H1 (cell line): Measurements from ENCODE around the gene TRIL. TPM values are rescaled to one million over a fixed set of nuclear protein-coding genes. Genes with fewer than 3 reads are reported as not detected.

Experiments
- CTCF ChIA-PET: fragments of 300-600 bp; sonication (Branson Sonifier 250); formaldehyde crosslinking; loops from one replicate; lab custom pipeline; 2021; ENCODE audit not compliant: partially characterized antibody; lab: Charles Lee
- POLR2A ChIA-PET: fragments of 300-600 bp; sonication (Branson Sonifier 250); formaldehyde crosslinking; loops from one replicate; lab custom pipeline; 2021; ENCODE audit warnings: inconsistent platforms; ENCODE audit not compliant: partially characterized antibody; lab: Charles Lee
- DNase-seq, 2 experiments: peaks; one replicate each; pipeline versions ENCODE4 v3.0.0 to v3.0.0-alpha.2; 2010 to 2022; ENCODE audit warnings: low spot score in 2 of 2, low read depth in 1 of 2, mixed read lengths in 1 of 2
- FAIRE-seq: peaks from 2 replicates; lab custom pipeline; 2011; peaks lifted over from hg19 to GRCh38; lab: Jason Lieb, UNC
- H2AFZ ChIP-seq: 2 replicates; pipeline ENCODE4 v1.8.1; 2012; ENCODE audit warnings: low read length, inconsistent platforms
- H2AK5ac ChIP-seq: 2 replicates; pipeline ENCODE4 v1.6.1; 2013; ENCODE audit warnings: low read depth, low read length
- H2BK120ac ChIP-seq: replicated peaks from 2 replicates; pipeline ENCODE3; 2013; ENCODE audit warnings: low read depth, low read length, inconsistent platforms
- H2BK12ac ChIP-seq: 2 replicates; pipeline ENCODE4 v1.6.1; 2013; ENCODE audit warnings: low read depth, low read length
- H2BK15ac ChIP-seq: 2 replicates; pipeline ENCODE4 v1.6.1; 2013; ENCODE audit warnings: low read length
- H2BK20ac ChIP-seq: 2 replicates; pipeline ENCODE4 v1.6.1; 2013; ENCODE audit warnings: low read length
- H2BK5ac ChIP-seq: 2 replicates; pipeline ENCODE4 v1.6.1; 2013; ENCODE audit warnings: low read depth, low read length
- H3K14ac ChIP-seq: 2 replicates; pipeline ENCODE4 v1.6.1; 2013; ENCODE audit warnings: inconsistent platforms; ENCODE audit not compliant: insufficient read length
- H3K18ac ChIP-seq: 2 replicates; pipeline ENCODE4 v1.6.1; 2013; ENCODE audit warnings: low read length; ENCODE audit errors: extremely low read depth
- H3K23ac ChIP-seq: 2 replicates; pipeline ENCODE4 v1.6.1; 2013; ENCODE audit warnings: inconsistent platforms; ENCODE audit not compliant: insufficient read length
- H3K23me2 ChIP-seq: 2 replicates; pipeline ENCODE4 v1.6.1; 2013; ENCODE audit warnings: low read depth, low read length
- H3K27ac ChIP-seq: 2 replicates; pipeline ENCODE4 v1.6.1; 2011; ENCODE audit warnings: low read depth, low read length, inconsistent platforms
- H3K27me3 ChIP-seq, 4 experiments: replicated peaks in 1 of 4; 1 replicate in 1 of 4; 2 replicates in 3 of 4; pipeline versions ENCODE4 v1.6.1 to v1.8.1; 2011 to 2013; ENCODE audit warnings: low read length in 3 of 4, mild to moderate bottlenecking in 3 of 4, inconsistent platforms in 2 of 4, mixed read lengths in 2 of 4, moderate library complexity in 1 of 4; ENCODE audit not compliant: control insufficient read depth in 3 of 4, insufficient read depth in 3 of 4; ENCODE audit errors: extremely low read depth in 1 of 4
- H3K36me3 ChIP-seq, 4 experiments: 2 replicates each; pipeline versions ENCODE4 v1.6.1 to v1.8.1; 2011 to 2013; ENCODE audit warnings: mild to moderate bottlenecking in 4 of 4, low read length in 3 of 4, moderate library complexity in 2 of 4, control low read depth in 1 of 4, inconsistent platforms in 1 of 4; ENCODE audit not compliant: insufficient read depth in 4 of 4, control insufficient read depth in 2 of 4
- H3K4ac ChIP-seq: replicated peaks from 2 replicates; pipeline ENCODE3; 2013; ENCODE audit warnings: low read length, low read depth, mixed read lengths, inconsistent platforms; ENCODE audit not compliant: insufficient read length
- H3K4me1 ChIP-seq, 4 experiments: replicated peaks in 1 of 4; 1 replicate in 1 of 4; 2 replicates in 3 of 4; pipeline versions ENCODE4 v1.6.1 to v1.8.1; 2011 to 2013; ENCODE audit warnings: low read length in 3 of 4, inconsistent platforms in 2 of 4, mixed read lengths in 1 of 4; ENCODE audit not compliant: insufficient read depth in 4 of 4, control insufficient read depth in 3 of 4
- H3K4me2 ChIP-seq, 2 experiments: 2 replicates each; pipeline versions ENCODE4 v1.6.1 to v1.8.1; 2011 to 2013; ENCODE audit warnings: low read depth in 2 of 2, low read length in 2 of 2, control low read depth in 1 of 2, inconsistent platforms in 1 of 2, mild to moderate bottlenecking in 1 of 2; ENCODE audit not compliant: insufficient read depth in 1 of 2
- H3K4me3 ChIP-seq, 4 experiments: fragments of 200-600, 300-600 bp in 1 of 4; sonication (generic), shearing (Covaris generic), sonication (Bioruptor Twin) in 1 of 4; 2 replicates each; pipeline versions ENCODE4 v1.5.1 to v1.8.1; 2011 to 2016; ENCODE audit warnings: low read length in 4 of 4, low read depth in 3 of 4, control low read depth in 2 of 4, inconsistent platforms in 2 of 4, mild to moderate bottlenecking in 2 of 4, mixed read lengths in 1 of 4, moderate library complexity in 1 of 4; ENCODE audit not compliant: insufficient read depth in 2 of 4; ENCODE audit errors: extremely low read depth in 1 of 4
- H3K56ac ChIP-seq: replicated peaks from 2 replicates; pipeline ENCODE3; 2013; ENCODE audit warnings: low read depth, mild to moderate bottlenecking, mixed read lengths, low read length, inconsistent platforms; ENCODE audit not compliant: insufficient read length
- H3K79me1 ChIP-seq: 2 replicates; pipeline ENCODE4 v1.6.1; 2013; ENCODE audit warnings: low read depth, low read length, control low read depth
- H3K79me2 ChIP-seq, 2 experiments: 2 replicates each; pipeline versions ENCODE4 v1.6.1 to v1.8.1; 2012 to 2013; ENCODE audit warnings: low read length in 2 of 2, mild to moderate bottlenecking in 2 of 2, inconsistent platforms in 1 of 2; ENCODE audit not compliant: insufficient read depth in 2 of 2, control insufficient read depth in 1 of 2
- H3K9ac ChIP-seq, 4 experiments: replicated peaks in 1 of 4; 1 replicate in 1 of 4; 2 replicates in 3 of 4; pipeline versions ENCODE4 v1.6.1 to v1.8.1; 2011 to 2013; ENCODE audit warnings: low read depth in 3 of 4, low read length in 3 of 4, control low read depth in 2 of 4, mild to moderate bottlenecking in 2 of 4, moderate library complexity in 2 of 4, inconsistent platforms in 1 of 4; ENCODE audit errors: extremely low read depth in 1 of 4
- H3K9me3 ChIP-seq, 2 experiments: 2 replicates each; pipeline versions ENCODE4 v1.6.1 to v1.8.1; 2012 to 2013; ENCODE audit warnings: mild to moderate bottlenecking in 2 of 2, moderate library complexity in 2 of 2, control low read depth in 1 of 2, inconsistent platforms in 1 of 2, low read depth in 1 of 2, low read length in 1 of 2, mixed read lengths in 1 of 2; ENCODE audit not compliant: insufficient read depth in 2 of 2
- H4K20me1 ChIP-seq, 2 experiments: replicated peaks in 1 of 2; 2 replicates each; pipeline versions ENCODE3 to v1.8.1; 2011 to 2013; ENCODE audit warnings: inconsistent platforms in 2 of 2, low read length in 2 of 2, mild to moderate bottlenecking in 1 of 2; ENCODE audit not compliant: insufficient read depth in 2 of 2, control insufficient read depth in 1 of 2
- H4K5ac ChIP-seq: 2 replicates; pipeline ENCODE4 v1.6.1; 2013; ENCODE audit warnings: low read length, low read depth, mixed read lengths, inconsistent platforms; ENCODE audit not compliant: insufficient read length
- H4K8ac ChIP-seq: 2 replicates; pipeline ENCODE4 v1.8.0; 2013; ENCODE audit warnings: mild to moderate bottlenecking, moderate library complexity, low read length, inconsistent platforms; ENCODE audit not compliant: insufficient read depth; ENCODE audit errors: extremely low read depth
- H4K91ac ChIP-seq: replicated peaks from 2 replicates; pipeline ENCODE3; 2013; ENCODE audit warnings: low read length, mixed read lengths, inconsistent platforms; ENCODE audit not compliant: insufficient read length
- POLR2A ChIP-seq, 2 experiments: IDR thresholded peaks; 1 replicate in 1 of 2; 2 replicates in 1 of 2; pipeline ENCODE4 v1.6.1; 2011; ENCODE audit warnings: low read depth in 2 of 2, low read length in 2 of 2, mild to moderate bottlenecking in 2 of 2; ENCODE audit errors: control extremely low read depth in 1 of 2
- POLR2AphosphoS5 ChIP-seq: IDR thresholded peaks from 2 replicates; pipeline ENCODE4 v1.6.1; 2011; ENCODE audit warnings: low read depth, low read length
- SIN3A ChIP-seq, 2 experiments: IDR thresholded peaks in 1 of 2; conservative IDR thresholded peaks in 1 of 2; 2 replicates each; pipeline ENCODE4 v1.6.1; 2011 to 2012; ENCODE audit warnings: low read length in 2 of 2, improper control_type of control experiment in 1 of 2, low read depth in 1 of 2, mild to moderate bottlenecking in 1 of 2
- WGBS, 2 experiments: shearing (Covaris generic) in 1 of 2; methylation state at CpG; one replicate each; pipeline versions ENCODE4 v1.1.6 to v1.1.7; 2013 to 2015; ENCODE audit warnings: low lambda C conversion rate in 2 of 2, mixed read lengths in 2 of 2, inconsistent platforms in 1 of 2, low coverage in 1 of 2, missing lambda C conversion rate in 1 of 2; ENCODE audit not compliant: insufficient replicate concordance in 2 of 2, insufficient coverage in 1 of 2, insufficient read length in 1 of 2; ENCODE audit errors: extremely low coverage in 1 of 2, missing lambda C conversion rate in 1 of 2; 5-methylcytosine and 5-hydroxymethylcytosine counted together
- polyA plus RNA-seq, 7 experiments: library from polyadenylated mRNA; depleted of rRNA in 3 of 7; stranded (reverse) in 5 of 7; unstranded in 2 of 7; fragments of >200 nt in 5 of 7; fragments of 200-250 nt in 2 of 7; gene quantifications; 1 replicate in 5 of 7; 2 replicates in 1 of 7; 4 replicates in 1 of 7; pipeline versions ENCODE4 v1.2.1 to v1.2.3, GENCODE V29; 2011 to 2013; ENCODE audit warnings: missing spikeins in 2 of 7, mixed read lengths in 2 of 7
- total RNA-seq: library from RNA; stranded (reverse); fragmentation: NEBNext Ultra II Directional; extraction: Animal tissue kit (Norgen Biotek cat#: 25700); gene quantifications from 2 replicates; pipeline ENCODE4 v1.2.1, GENCODE V29; 2021
- TF ChIP-seq, protein P1 (sequence below): IDR thresholded peaks from 2 replicates; pipeline ENCODE4 v1.6.1; 2012; ENCODE audit warnings: inconsistent platforms

TRIL gene
- total and polyA plus RNA-seq, 2 of the 8 experiments (the other 6 are each of a cell fraction or from before 2014, with no cell fraction given), result 3.9 to 5.5 TPM

DNA sequence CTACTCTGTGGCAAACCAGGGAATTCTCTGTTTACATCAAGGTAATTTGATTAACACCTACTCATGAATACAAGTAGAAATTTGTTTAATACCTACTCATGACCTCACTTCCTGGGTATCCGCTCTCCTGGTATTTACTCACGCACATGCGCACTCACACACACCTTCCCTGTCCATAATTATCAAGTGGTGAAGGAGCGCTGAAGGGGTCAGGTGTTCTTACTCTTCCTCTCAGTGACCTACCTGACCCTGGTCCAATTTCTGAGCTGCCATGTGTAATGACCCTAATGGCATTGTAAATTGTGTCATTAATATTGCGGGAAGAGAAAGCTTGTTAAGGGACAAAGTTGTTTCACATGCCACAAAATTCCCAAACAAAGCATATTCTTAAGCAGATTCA lies 41.3 kb upstream of the TRIL start:
- DNase-seq (no peak), FAIRE-seq (no peak)
- H3K4me2 ChIP-seq, result no peak overlapping the region
- H2AK5ac ChIP-seq, result peak overlapping the region; percentile 59; the same call in 1 of the 2 replicates
- no peak overlapping the region for H3K4ac ChIP-seq
- H4K5ac ChIP-seq, result no peak overlapping the region
- no peak overlapping the region for H3K4me3 ChIP-seq
- H4K91ac ChIP-seq, result no peak overlapping the region
- no peak overlapping the region for H3K14ac ChIP-seq
- no peak overlapping the region for H2BK5ac ChIP-seq
- H3K36me3 ChIP-seq, result no peaks in the 10 kb centered on the region
- 90% methylated on average over 5 of the region's 5 CpGs; no CpG with 5 or more reads in 1 of the 2 experiments for WGBS, 2 experiments
- no peaks in the 10 kb centered on the region for H4K20me1 ChIP-seq
- H3K9me3 ChIP-seq, result peaks cover 4 to 6% of the 10 kb centered on the region in 2 experiments; a peak in 2 of 4 replicates
- H3K23ac ChIP-seq, result no peak overlapping the region
- peaks cover 0 to 10% (median 6%) of the 10 kb centered on the region in 4 experiments; a peak in 4 of 7 replicates for H3K4me1 ChIP-seq
- H3K56ac ChIP-seq, result no peak overlapping the region
- H3K79me2 ChIP-seq, result no peaks in the 10 kb centered on the region
- H2AFZ ChIP-seq, result no peak overlapping the region
- no peak overlapping the region for H3K9ac ChIP-seq
- ChIA-PET POLR2A (interaction anchor here (0.7 kb wide), 1 partner anchor 1548 kb away, joined by 3 read pairs; no protein-coding TSS in a partner anchor), CTCF (interaction anchor here (0.6 to 4.0 kb wide), 4 partner anchors 12 to 127 kb away, joined by 3 to 18 read pairs (median 5); partner anchors contain the start of gene TRIL)
- H3K27me3 ChIP-seq, result no peaks in the 10 kb centered on the region
- H3K27ac ChIP-seq, result no peak overlapping the region
- H3K18ac ChIP-seq, result no peak overlapping the region
- no peaks in the 10 kb centered on the region for H3K79me1 ChIP-seq
- H3K23me2 ChIP-seq, result no peaks in the 10 kb centered on the region
- no peak overlapping the region for H2BK12ac ChIP-seq
- H4K8ac ChIP-seq, result no peak overlapping the region
- H2BK20ac ChIP-seq, result no peak overlapping the region
- no peak overlapping the region for H2BK120ac ChIP-seq
- H2BK15ac ChIP-seq, result no peak overlapping the region
- TF ChIP-seq, protein P1, sequence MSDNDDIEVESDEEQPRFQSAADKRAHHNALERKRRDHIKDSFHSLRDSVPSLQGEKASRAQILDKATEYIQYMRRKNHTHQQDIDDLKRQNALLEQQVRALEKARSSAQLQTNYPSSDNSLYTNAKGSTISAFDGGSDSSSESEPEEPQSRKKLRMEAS, result no peak
- TF ChIP-seq POLR2A (IDR thresholded peaks at IDR 0.05; ENCODE audit: control extremely low read depth in 1 of 2, low read depth in 2 of 2, low read length in 2 of 2), result no peak
- no peak for TF ChIP-seq POLR2AphosphoS5
- no peak for TF ChIP-seq SIN3A (conservative IDR thresholded peaks at IDR 0.05 in 1 of 2, IDR thresholded peaks at IDR 0.05 in 1 of 2; ENCODE audit: low read depth in 1 of 2, low read length in 2 of 2)
